ENCODE data around the gene CEL. TPM values are rescaled to one million over a fixed set of nuclear protein-coding genes. Genes with fewer than 3 reads are reported as not detected.
"Not testable (repeated sequence)": the region's sequence is repeated elsewhere in the genome, so short reads cannot be mapped to it uniquely, and the experiment has no call there.

The CEL gene
- total RNA-seq, 4 donors from 2014 or later = 0.26 to 1.4 (median 0.62) TPM; not detected in 1

GRCh38 chr9:133090752-133091385, 29.1 kb downstream of the CEL start:
- Histone ChIP-seq H3K27ac (no peak overlapping the region), H3K36me3 (no peaks in the 10 kb centered on the region), H3K9me3 (peaks cover 0 to 3% of the 10 kb centered on the region in 2 donors), H3K27me3 (no peaks in the 10 kb centered on the region), H3K4me1 (no peaks in the 10 kb centered on the region), H3K4me3 (no peak overlapping the region)
- intact Hi-C loops (cut with DNase I; ENCODE audit: low total_unique reads) = no loop called here
- TF ChIP-seq, protein P1, sequence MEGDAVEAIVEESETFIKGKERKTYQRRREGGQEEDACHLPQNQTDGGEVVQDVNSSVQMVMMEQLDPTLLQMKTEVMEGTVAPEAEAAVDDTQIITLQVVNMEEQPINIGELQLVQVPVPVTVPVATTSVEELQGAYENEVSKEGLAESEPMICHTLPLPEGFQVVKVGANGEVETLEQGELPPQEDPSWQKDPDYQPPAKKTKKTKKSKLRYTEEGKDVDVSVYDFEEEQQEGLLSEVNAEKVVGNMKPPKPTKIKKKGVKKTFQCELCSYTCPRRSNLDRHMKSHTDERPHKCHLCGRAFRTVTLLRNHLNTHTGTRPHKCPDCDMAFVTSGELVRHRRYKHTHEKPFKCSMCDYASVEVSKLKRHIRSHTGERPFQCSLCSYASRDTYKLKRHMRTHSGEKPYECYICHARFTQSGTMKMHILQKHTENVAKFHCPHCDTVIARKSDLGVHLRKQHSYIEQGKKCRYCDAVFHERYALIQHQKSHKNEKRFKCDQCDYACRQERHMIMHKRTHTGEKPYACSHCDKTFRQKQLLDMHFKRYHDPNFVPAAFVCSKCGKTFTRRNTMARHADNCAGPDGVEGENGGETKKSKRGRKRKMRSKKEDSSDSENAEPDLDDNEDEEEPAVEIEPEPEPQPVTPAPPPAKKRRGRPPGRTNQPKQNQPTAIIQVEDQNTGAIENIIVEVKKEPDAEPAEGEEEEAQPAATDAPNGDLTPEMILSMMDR (IDR thresholded peaks at IDR 0.05) = no peak
- TF ChIP-seq POLR2A (IDR thresholded peaks at IDR 0.05) = no peak
- no peak for DNase-seq

GRCh38 chr9:133094351-133094750, 32.6 kb downstream of the CEL start:
- H3K27me3 ChIP-seq; H3K9me3 ChIP-seq; intact Hi-C loops (cut with DNase I; ENCODE audit: low total_unique reads); H3K27ac ChIP-seq; DNase-seq; H3K36me3 ChIP-seq; H3K4me3 ChIP-seq; H3K4me1 ChIP-seq: not testable (repeated sequence)

GRCh38 chr9:133094842-133095393, 33.1 kb downstream of the CEL start:
- Histone ChIP-seq H3K27me3 (no peaks in the 10 kb centered on the region), H3K9me3 (peaks cover 0 to 10% of the 10 kb centered on the region in 2 donors), H3K4me3 (no peak overlapping the region), H3K4me1 (no peaks in the 10 kb centered on the region), H3K27ac (no peak overlapping the region), H3K36me3 (no peaks in the 10 kb centered on the region)
- no peak for TF ChIP-seq POLR2A (IDR thresholded peaks at IDR 0.05)
- TF ChIP-seq, protein P1 (IDR thresholded peaks at IDR 0.05) = no peak
- no peak for DNase-seq
- intact Hi-C loops (cut with DNase I; ENCODE audit: low total_unique reads) = no loop called here

- Histone ChIP-seq H3K27me3 (no peaks in the 10 kb centered on the region), H3K4me3 (no peak overlapping the region), H3K4me1 (no peaks in the 10 kb centered on the region), H3K27ac (no peak overlapping the region), H3K9me3 (peaks cover 0 to 10% of the 10 kb centered on the region in 2 donors), H3K36me3 (no peaks in the 10 kb centered on the region)
- no peak for TF ChIP-seq POLR2A (IDR thresholded peaks at IDR 0.05)
- TF ChIP-seq, protein P1 (IDR thresholded peaks at IDR 0.05) = no peak
- DNase-seq = peak in 1 of 2 donors; percentile 17
- intact Hi-C loops (cut with DNase I; ENCODE audit: low total_unique reads) = no loop called here
Observed at GRCh38 chr9:133098104-133098754, 36.4 kb downstream of the CEL start.

DNA sequence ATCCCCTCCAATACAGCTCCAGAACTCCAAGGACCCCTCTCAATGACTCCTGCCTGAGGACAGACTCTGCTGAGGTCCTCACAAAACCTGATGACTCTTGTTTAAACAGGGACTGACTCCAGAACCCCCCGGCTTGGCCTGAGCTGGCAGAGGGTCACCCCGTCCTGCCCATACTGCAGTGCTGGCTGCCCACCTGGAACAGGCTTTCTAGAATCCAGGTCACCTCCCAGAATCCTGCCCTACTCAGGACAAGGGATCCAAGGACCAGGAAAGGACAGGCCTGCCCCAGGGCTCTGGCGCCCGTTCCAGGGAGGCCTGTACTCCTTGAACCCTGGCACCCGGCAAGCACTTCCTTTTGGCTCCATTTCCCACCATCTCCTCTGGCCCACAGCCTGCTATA, 37.1 kb downstream of the CEL start:
- Histone ChIP-seq H3K36me3 (no peaks in the 10 kb centered on the region), H3K27ac (no peak overlapping the region), H3K9me3 (peaks cover 0 to 10% of the 10 kb centered on the region in 2 donors), H3K4me1 (no peaks in the 10 kb centered on the region), H3K27me3 (no peaks in the 10 kb centered on the region), H3K4me3 (no peak overlapping the region)
- intact Hi-C loops (cut with DNase I; ENCODE audit: low total_unique reads) = no loop called here
- TF ChIP-seq, protein P1 (IDR thresholded peaks at IDR 0.05) = no peak
- TF ChIP-seq POLR2A (IDR thresholded peaks at IDR 0.05) = no peak
- DNase-seq = no peak
